GM21717 (cell line): Measurements from ENCODE around the gene CIT.

Experiments
- ATAC-seq: cut with Tn5 transposase; IDR thresholded peaks from one replicate; pipeline ENCODE4 v1.9.1; 2021; ENCODE audit warnings: mild to moderate bottlenecking, moderate library complexity; ENCODE audit not compliant: unreplicated experiment

CIT gene

GRCh38 chr12:119809023-119809422 is 68.1 kb downstream of the CIT start:
- ATAC-seq = no peak

- ATAC-seq = no peak
These were observed 68.7 kb downstream of the CIT start for GRCh38 chr12:119808441-119808840.

- ATAC-seq = no peak
These were observed 69.7 kb downstream of the CIT start for GRCh38 chr12:119807380-119807779.

GRCh38 chr12:119804011-119804641 is 73.0 kb downstream of the CIT start:
- no peak for ATAC-seq

GRCh38 chr12:119803381-119803791 is 73.7 kb downstream of the CIT start:
- no peak for ATAC-seq

GRCh38 chr12:119802472-119802871 is 74.6 kb downstream of the CIT start:
- no peak for ATAC-seq

GRCh38 chr12:119797090-119797489 is 80.0 kb downstream of the CIT start:
- ATAC-seq = no peak

GRCh38 chr12:119796292-119796691 is 80.8 kb downstream of the CIT start:
- no peak for ATAC-seq

GRCh38 chr12:119791453-119791852 is 85.7 kb downstream of the CIT start:
- no peak for ATAC-seq

GRCh38 chr12:119788786-119789185 is 88.3 kb downstream of the CIT start:
- ATAC-seq = no peak

- ATAC-seq = no peak
These were observed 90.6 kb downstream of the CIT start for GRCh38 chr12:119786539-119786938.

GRCh38 chr12:119784673-119785072 is 92.4 kb downstream of the CIT start:
- no peak for ATAC-seq

- no peak for ATAC-seq
These were observed 93.3 kb downstream of the CIT start for GRCh38 chr12:119783787-119784186.

- peak; percentile 59 for ATAC-seq
These were observed 95.3 kb downstream of the CIT start for GRCh38 chr12:119781804-119782203.

- ATAC-seq = no peak
These were observed 96.2 kb downstream of the CIT start for GRCh38 chr12:119780786-119781434.

GRCh38 chr12:119775246-119775895 is 101.7 kb downstream of the CIT start:
- no peak for ATAC-seq

- ATAC-seq = no peak
These were observed 104.7 kb downstream of the CIT start for GRCh38 chr12:119772431-119772830.

GRCh38 chr12:119770146-119770545 is 107.0 kb downstream of the CIT start:
- no peak for ATAC-seq

- ATAC-seq = no peak
These were observed 114.5 kb downstream of the CIT start for GRCh38 chr12:119762619-119763018.

GRCh38 chr12:119758722-119759121 is 118.4 kb downstream of the CIT start:
- ATAC-seq = no peak

- ATAC-seq = no peak
These were observed 118.9 kb downstream of the CIT start for GRCh38 chr12:119758234-119758633.

GRCh38 chr12:119751961-119752360 is 125.2 kb downstream of the CIT start:
- ATAC-seq = no peak
